NCI-H510A (cell line): ENCODE results near the gene CFAP299.
"Not testable (repeated sequence)": the region's sequence is repeated elsewhere in the genome, so short reads cannot be mapped to it uniquely, and the experiment has no call there.

ENCODE experiments used
- DNase-seq: peaks from one replicate; lab custom pipeline; 2025; lab: John Stamatoyannopoulos, UW

CFAP299 gene

GRCh38 chr4:80730158-80730557, 394.6 kb downstream of the CFAP299 start:
- no peak for DNase-seq

GRCh38 chr4:80731436-80731835, 395.9 kb downstream of the CFAP299 start:
- no peak for DNase-seq

DNA sequence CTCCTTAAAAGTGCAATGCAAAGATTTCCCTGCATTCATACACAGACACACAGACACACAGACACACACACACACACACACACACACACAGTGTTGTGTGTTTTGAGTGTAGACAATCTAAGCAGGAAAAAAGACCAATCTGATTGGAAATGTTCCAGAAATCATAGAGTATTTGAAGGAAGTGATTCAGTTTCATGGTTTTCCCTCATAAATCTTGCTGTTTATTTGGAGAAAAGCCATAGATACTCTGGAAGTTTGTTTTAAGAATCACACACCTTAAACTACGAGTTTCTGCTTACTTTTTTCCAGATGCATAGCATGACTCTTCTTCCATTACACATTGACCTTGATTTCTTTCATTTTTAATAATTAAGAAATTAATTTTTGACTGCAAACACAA, 396.5 kb downstream of the CFAP299 start:
- no peak for DNase-seq

DNA sequence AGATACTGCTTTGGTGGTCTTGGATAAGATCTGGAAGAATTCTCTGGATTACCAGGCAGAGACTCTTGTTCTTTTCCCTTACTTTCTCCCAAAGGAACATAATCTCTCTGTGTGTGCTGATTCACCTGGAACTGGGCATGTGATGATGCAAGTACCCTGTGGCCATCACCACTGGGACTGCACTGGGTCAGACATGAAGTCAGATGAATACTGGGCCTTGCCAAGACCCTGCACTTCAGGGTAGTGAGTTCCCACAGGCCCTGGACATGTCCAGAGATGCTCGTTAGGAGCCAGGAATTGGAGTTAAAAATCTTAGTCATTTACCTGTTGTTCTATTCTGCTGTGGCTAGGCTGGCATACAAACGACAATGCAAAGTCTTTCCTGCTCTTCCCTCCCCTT, 404.8 kb downstream of the CFAP299 start:
- DNase-seq = no peak

DNA sequence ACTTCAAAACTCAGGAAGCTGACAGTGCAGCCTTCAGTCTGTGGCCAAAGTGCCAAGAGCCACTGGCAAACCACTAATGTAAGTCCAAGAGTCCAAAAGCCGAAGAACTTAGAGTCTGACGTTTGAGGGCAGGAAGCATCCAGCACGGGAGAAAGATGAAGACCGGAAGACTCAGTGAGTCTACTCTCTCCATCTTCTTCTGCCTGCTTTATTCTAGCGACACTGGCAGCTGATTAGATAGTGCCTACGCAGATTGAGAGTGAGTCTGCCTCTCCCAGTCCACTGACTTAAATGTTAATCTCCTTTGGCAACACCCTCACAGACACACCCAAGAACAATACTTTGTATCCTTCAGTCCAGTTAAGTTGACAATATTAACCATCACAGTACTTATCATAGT, 414.0 kb downstream of the CFAP299 start:
- not testable (repeated sequence) for DNase-seq

DNA sequence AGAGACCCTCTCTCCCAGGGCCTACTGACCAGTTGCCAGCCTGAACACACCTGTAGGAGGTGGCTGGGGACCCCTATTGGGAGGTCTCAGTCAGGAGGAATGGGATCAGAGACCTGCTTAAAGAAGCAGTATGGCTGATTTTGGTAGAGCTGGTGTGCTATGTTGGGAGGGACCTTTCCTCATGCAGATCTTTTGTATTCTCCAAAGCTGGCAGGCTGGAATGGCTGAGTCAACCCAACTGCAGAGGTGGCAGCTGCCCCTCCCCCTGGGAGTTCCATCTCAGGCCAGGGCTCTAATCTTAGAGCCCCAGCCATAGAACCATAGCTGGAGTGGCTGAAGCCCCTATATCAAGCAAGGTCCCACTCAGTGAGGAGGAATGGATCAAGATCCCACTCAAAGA, 415.7 kb downstream of the CFAP299 start:
- DNase-seq = no peak

DNA sequence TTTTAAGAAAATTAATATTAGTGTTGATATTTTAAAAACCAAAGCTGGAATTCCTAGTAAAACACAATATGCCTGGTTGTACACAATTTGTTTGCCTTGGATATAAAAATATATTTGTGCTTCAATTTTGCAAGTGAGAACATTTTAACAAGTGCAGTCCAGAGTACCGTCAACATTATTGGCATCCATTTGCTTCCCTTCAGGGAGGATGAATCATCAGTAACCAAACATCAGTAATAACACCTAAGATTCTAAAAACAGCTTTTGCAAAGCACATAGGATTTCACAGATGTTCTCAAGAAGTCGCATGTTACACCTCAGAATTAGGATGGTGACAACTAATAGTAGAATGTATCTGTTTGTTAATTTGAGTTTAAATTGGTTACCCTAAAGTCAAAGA, 432.4 kb downstream of the CFAP299 start:
- DNase-seq = no peak

DNA sequence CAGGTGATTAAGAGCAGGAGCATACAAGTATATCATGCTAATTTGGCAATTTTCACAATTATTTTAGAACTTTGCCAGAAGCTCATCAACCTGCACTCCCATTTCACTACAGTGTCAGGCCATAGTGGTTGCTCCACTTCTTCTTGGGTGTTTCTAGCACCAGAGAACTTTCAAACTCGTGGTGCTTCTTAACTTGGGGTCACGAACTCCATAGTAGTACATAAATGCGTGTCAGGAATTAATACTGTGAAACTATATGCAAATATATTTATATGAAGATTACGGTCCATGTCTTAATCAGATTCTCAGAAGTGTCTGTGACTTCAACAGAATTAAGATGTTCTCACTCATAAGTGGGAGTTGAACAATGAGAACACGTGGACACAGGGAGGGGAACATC, 440.6 kb downstream of the CFAP299 start:
- no peak for DNase-seq

- DNase-seq = no peak
These were observed 445.9 kb downstream of the CFAP299 start for GRCh38 chr4:80781431-80781830.

DNA sequence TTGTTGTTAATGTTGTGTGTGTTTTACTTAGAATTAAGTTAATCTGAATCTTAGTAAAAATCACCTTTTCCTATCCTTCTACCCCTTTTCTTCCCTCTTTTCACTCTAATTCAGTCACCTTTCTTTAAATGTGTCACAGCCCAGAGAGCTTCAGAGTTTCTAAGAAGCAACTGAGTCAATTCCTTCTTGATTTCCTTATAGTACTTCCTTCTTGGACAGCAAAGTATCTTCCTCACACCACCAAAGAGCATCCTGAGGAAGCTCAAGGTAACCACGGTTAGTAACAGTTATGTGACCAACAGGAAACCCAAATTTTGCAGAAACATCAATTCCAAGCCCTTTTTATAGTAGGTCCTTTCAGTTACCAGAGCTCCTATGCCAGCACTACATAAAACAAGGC, 451.8 kb downstream of the CFAP299 start:
- DNase-seq = no peak

DNA sequence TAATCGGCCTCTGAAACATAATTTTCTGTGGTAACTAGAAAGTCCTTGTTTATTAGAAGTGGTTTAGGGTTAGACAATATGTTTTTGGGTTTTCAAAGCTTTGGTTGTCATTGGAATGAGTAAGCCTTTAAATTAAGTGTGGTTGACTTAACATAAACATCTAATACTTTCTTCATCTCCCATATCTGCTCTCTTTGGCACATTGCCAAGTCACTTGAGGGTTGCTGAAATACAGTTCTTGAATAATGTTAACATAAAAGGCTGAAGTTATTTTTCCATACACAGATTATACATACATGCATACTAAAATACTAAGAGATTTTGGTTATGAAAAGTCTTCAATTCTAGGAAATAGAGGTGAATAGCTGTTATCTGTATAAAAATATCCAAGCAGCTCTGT, 453.3 kb downstream of the CFAP299 start:
- DNase-seq = no peak

DNA sequence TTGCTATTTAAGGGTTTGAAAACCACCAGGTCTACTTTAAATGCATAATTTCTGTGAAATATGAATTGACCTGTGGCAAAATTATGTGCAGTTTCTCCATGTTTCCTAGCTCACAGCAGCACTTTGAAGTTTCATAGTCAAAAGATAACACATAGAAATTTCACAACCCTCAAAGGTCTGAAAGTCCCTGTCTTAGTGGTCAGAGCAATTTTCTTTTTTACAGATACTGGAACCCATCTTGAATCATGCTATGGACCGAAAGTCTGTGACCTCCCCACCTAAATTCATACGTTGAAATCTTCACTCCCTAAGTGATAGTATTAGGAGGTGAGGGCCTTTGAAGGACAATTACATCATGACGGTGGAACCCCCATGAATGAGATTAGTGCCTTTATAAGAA, 454.6 kb downstream of the CFAP299 start:
- no peak for DNase-seq

GRCh38 chr4:80793660-80794059, 458.1 kb downstream of the CFAP299 start:
- DNase-seq = not testable (repeated sequence)

DNA sequence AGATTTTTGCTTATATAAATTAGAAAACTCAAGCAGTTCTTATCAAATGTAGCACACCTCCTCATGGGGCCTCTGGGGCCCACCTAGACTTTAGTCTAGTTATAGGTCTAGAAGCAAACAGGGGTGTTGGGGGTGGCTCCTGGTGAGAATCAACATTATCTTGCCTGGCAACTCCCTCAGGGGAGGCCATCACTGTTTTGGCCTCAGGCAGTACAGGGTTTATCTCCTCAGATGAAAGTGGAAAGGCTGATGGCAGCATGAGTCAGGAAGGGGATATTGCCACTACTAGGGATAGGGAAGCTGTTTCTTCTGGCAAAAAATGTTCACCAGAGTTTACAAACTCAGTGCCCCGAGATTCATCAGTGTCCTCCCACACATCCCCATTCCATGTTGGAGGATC, 462.6 kb downstream of the CFAP299 start:
- DNase-seq = no peak

DNA sequence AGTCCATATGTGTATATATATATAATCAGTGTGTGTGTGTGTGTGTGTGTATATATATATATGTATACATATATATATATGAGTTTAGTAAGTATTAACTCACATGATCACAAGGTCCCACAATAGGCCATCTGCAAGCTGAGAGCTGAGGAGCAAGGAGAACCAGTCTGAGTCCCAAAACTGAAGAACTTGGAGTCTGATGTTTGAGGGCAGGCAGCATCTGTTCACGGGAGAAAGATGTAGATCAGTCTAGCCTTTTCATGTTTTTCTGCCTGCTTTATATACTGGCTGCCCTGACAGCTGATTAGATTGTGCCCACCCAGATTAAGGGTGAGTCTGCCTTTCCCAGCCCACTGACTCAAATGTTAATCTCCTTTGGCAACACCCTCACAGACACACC, 465.2 kb downstream of the CFAP299 start:
- DNase-seq = not testable (repeated sequence)

- DNase-seq = no peak
These were observed 467.8 kb downstream of the CFAP299 start for GRCh38 chr4:80803337-80803736.

DNA sequence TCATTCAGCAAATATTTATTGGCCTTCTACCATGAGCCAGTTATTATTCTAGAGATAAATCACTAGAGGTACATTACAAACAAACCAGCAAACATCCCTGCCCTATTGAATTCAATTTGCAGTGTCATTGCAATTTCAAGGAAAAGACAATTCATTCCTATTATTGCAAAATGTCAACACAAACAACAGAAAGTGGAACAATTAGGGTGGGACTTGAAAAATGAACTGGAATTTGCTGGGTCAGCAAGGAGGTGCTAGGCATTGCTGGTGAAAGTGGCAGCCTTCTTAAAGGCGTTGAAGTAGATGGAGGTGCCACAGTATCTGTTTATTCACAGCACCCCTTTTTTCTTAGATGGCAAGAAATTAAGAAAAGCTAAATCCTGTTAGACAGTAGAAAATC, 470.9 kb downstream of the CFAP299 start:
- DNase-seq = no peak

DNA sequence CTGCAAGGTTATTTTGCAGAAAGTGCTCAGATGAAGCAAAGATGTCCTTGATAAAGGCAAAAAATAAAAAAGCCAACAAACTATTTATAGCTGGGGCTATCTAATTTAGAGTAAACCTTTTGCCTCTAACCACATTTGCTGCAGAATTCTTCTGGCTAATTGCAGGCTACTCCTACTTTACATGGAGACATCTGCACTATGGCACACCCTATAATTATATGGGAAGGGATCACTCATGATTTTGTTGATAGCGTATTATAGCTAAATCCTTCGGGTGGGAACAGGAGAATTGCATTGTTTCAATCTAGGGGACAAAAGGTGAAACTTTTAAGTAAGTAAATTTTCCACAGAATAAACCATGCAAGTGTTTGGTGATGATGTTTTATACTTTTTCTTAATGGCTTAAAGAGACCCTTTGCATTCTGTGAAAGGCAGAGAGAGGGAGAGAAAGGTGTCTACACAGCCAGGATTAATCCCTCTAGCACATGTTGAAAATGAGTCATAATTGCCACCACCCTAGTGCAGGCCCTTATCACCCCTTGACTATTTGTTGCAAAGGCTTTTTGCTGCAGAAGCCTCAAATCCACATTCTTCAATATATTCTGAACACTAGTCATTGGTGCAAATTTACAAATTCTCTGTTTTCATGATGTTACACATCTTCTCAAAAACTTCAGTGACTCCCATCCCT, 473.7 kb downstream of the CFAP299 start:
- DNase-seq = no peak

DNA sequence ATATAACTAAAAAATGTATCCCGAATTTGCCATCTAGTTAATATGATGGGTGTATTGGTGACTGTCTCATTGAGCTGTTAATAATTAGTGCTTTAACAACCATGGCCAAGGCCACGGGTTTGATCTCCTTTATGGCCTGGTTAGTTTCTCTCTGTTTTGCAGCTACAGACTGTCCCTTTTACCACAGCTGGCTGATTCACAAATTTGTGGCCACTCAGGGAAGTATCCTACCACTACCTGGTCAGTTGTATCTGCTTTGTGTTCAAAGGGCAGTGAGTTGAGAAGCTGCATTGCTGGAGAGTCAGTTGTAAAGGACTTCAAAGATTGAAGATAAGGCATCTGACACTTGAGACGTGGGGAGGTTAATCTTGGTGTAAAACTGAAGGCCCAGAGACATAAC, 475.9 kb downstream of the CFAP299 start:
- no peak for DNase-seq

GRCh38 chr4:80812145-80812544, 476.6 kb downstream of the CFAP299 start:
- DNase-seq = no peak

DNA sequence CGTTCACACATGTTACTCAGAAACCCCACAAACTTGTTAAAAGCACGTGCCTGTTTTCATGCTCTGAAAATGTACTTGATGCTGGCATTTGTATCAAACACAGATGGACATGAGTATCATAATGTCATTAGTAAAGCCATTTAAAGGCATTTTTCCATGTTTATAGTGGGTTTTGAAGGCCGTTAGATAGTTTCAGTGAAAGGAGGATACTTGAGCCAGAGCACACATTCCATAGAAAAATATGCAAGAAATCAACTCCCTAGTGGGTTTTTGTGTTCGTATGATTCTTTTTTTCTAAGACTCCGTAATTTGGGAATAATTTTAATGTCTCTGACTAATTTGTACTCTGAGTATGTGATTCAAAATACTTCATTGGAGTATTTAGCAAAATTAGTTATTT, 478.7 kb downstream of the CFAP299 start:
- no peak for DNase-seq

DNA sequence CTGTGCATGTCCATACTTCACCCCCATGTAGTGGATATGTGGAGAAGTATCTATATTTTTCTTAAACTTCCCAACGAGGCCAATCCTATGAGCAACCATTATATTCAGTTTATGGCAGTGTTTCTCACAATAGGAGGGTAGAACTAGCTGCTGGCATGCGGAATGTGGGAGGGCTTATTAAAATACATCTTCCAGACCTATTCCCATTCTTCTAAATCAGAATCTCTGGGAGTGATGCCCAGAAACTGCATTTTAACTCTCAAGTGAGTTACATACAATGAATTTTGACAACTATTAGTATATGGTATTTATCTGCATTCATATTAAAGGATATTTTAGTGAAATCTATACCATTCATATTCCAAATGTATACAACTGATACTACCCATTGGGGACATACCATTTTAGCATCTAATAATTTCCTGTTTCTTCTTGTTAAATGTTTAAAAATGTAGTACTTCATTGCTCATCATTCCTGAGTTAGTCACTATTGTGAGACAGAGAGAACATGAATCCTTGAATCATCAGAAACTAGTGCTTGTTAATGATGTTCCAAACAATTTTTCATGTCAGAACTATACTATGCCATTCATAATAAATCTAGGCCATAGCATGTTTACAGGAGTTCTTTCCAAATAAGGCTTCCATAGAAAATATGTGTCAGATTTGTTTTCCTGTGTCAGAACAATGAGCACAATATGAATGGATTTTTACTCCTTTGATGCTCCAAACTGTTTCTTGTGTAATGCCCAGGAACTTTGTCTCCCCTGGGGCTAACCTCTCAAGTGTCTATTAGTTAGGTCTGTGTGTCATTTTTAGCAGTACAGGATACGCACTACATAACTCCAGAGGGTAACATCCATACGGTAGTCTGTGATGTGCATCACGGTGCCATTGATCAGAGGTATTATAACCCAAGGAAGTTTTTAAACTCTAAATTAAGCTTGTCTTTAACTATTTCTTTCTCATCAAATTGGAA, 496.1 kb downstream of the CFAP299 start:
- no peak for DNase-seq

- DNase-seq = no peak
These were observed 503.8 kb downstream of the CFAP299 start for GRCh38 chr4:80839281-80839680.
